ENCODE data around the gene CRB1. TPM values are rescaled to one million over a fixed set of nuclear protein-coding genes. Genes with fewer than 3 reads are reported as not detected.

The CRB1 gene
- total RNA-seq, 1 donor from 2014 or later, result not detected

- Mint-ChIP-seq H3K27me3 (ENCODE audit: low read depth, unreplicated experiment) (no peaks in the 10 kb centered on the region), H3K4me1 (ENCODE audit: low read depth, unreplicated experiment) (no peaks in the 10 kb centered on the region), H3K9me3 (ENCODE audit: unreplicated experiment) (no peaks in the 10 kb centered on the region), H3K27ac (ENCODE audit: unreplicated experiment) (no peak overlapping the region), H3K4me3 (ENCODE audit: unreplicated experiment) (no peak overlapping the region), H3K36me3 (ENCODE audit: low read depth, unreplicated experiment) (no peaks in the 10 kb centered on the region)
- Histone ChIP-seq H3K36me3 (ENCODE audit: insufficient read depth, low read length) (no peaks in the 10 kb centered on the region), H3K9ac (ENCODE audit: low read length) (no peak overlapping the region), H3K27me3 (ENCODE audit: insufficient read depth, low read length) (no peaks in the 10 kb centered on the region), H3K9me3 (ENCODE audit: insufficient read depth, low read depth, low read length) (no peaks in the 10 kb centered on the region), H3K4me3 (ENCODE audit: insufficient read depth, low read depth, low read length) (no peak overlapping the region), H3K27ac (ENCODE audit: low read depth, low read length) (no peak overlapping the region), H4K20me1 (ENCODE audit: insufficient read depth, low read length) (no peaks in the 10 kb centered on the region), H3K4me1 (ENCODE audit: insufficient read depth, low read length) (no peaks in the 10 kb centered on the region), H2AFZ (ENCODE audit: low read depth, low read length) (no peak overlapping the region), H3K79me2 (ENCODE audit: insufficient read depth, low read length) (no peaks in the 10 kb centered on the region), H3K4me2 (ENCODE audit: low read length) (no peak overlapping the region)
- DNase-seq (ENCODE audit: low read depth), result no peak
- TF ChIP-seq CTCF (IDR thresholded peaks at IDR 0.05; ENCODE audit: insufficient read depth, low read depth, low read length) (no peak), EZH2 (IDR thresholded peaks at IDR 0.05; ENCODE audit: insufficient read depth, low read length) (no peak)
- FAIRE-seq, result no peak
These were observed 185.5 kb downstream of the CRB1 start for GRCh38 chr1:197453376-197454058.

- no peak for FAIRE-seq
- H3K4me2 ChIP-seq (ENCODE audit: low read length), result no peak overlapping the region
- Mint-ChIP-seq H3K4me3 (ENCODE audit: unreplicated experiment) (no peak overlapping the region), H3K27ac (ENCODE audit: unreplicated experiment) (no peak overlapping the region), H3K27me3 (ENCODE audit: low read depth, unreplicated experiment) (no peaks in the 10 kb centered on the region), H3K9me3 (ENCODE audit: unreplicated experiment) (no peaks in the 10 kb centered on the region), H3K4me1 (ENCODE audit: low read depth, unreplicated experiment) (peaks cover 10% of the 10 kb centered on the region), H3K36me3 (ENCODE audit: low read depth, unreplicated experiment) (no peaks in the 10 kb centered on the region)
- H3K4me1 ChIP-seq (ENCODE audit: insufficient read depth, low read length), result peaks cover 7% of the 10 kb centered on the region
- H2AFZ ChIP-seq (ENCODE audit: low read depth, low read length), result no peak overlapping the region
- H3K4me3 ChIP-seq (ENCODE audit: insufficient read depth, low read depth, low read length), result no peak overlapping the region
- no peaks in the 10 kb centered on the region for H3K9me3 ChIP-seq (ENCODE audit: insufficient read depth, low read depth, low read length)
- H3K9ac ChIP-seq (ENCODE audit: low read length), result no peak overlapping the region
- H3K79me2 ChIP-seq (ENCODE audit: insufficient read depth, low read length), result no peaks in the 10 kb centered on the region
- no peaks in the 10 kb centered on the region for H4K20me1 ChIP-seq (ENCODE audit: insufficient read depth, low read length)
- no peak for DNase-seq (ENCODE audit: low read depth)
- H3K36me3 ChIP-seq (ENCODE audit: insufficient read depth, low read length), result no peaks in the 10 kb centered on the region
- TF ChIP-seq EZH2 (IDR thresholded peaks at IDR 0.05; ENCODE audit: insufficient read depth, low read length) (no peak), CTCF (IDR thresholded peaks at IDR 0.05; ENCODE audit: insufficient read depth, low read depth, low read length) (no peak)
- H3K27me3 ChIP-seq (ENCODE audit: insufficient read depth, low read length), result no peaks in the 10 kb centered on the region
- H3K27ac ChIP-seq (ENCODE audit: low read depth, low read length), result no peak overlapping the region
These were observed 194.5 kb downstream of the CRB1 start for GRCh38 chr1:197462539-197462938.

GRCh38 chr1:197463142-197463541, 195.1 kb downstream of the CRB1 start:
- H3K36me3 ChIP-seq (ENCODE audit: insufficient read depth, low read length), result no peaks in the 10 kb centered on the region
- H3K9ac ChIP-seq (ENCODE audit: low read length), result no peak overlapping the region
- TF ChIP-seq CTCF (IDR thresholded peaks at IDR 0.05; ENCODE audit: insufficient read depth, low read depth, low read length) (no peak), EZH2 (IDR thresholded peaks at IDR 0.05; ENCODE audit: insufficient read depth, low read length) (no peak)
- no peak overlapping the region for H3K4me3 ChIP-seq (ENCODE audit: insufficient read depth, low read depth, low read length)
- Mint-ChIP-seq H3K27me3 (ENCODE audit: low read depth, unreplicated experiment) (no peaks in the 10 kb centered on the region), H3K36me3 (ENCODE audit: low read depth, unreplicated experiment) (no peaks in the 10 kb centered on the region), H3K4me1 (ENCODE audit: low read depth, unreplicated experiment) (peaks cover 16% of the 10 kb centered on the region), H3K27ac (ENCODE audit: unreplicated experiment) (no peak overlapping the region), H3K4me3 (ENCODE audit: unreplicated experiment) (no peak overlapping the region), H3K9me3 (ENCODE audit: unreplicated experiment) (no peaks in the 10 kb centered on the region)
- H2AFZ ChIP-seq (ENCODE audit: low read depth, low read length), result no peak overlapping the region
- H3K27me3 ChIP-seq (ENCODE audit: insufficient read depth, low read length), result no peaks in the 10 kb centered on the region
- no peaks in the 10 kb centered on the region for H3K79me2 ChIP-seq (ENCODE audit: insufficient read depth, low read length)
- no peaks in the 10 kb centered on the region for H3K9me3 ChIP-seq (ENCODE audit: insufficient read depth, low read depth, low read length)
- H3K4me2 ChIP-seq (ENCODE audit: low read length), result no peak overlapping the region
- no peaks in the 10 kb centered on the region for H4K20me1 ChIP-seq (ENCODE audit: insufficient read depth, low read length)
- no peak overlapping the region for H3K27ac ChIP-seq (ENCODE audit: low read depth, low read length)
- H3K4me1 ChIP-seq (ENCODE audit: insufficient read depth, low read length), result peaks cover 10% of the 10 kb centered on the region
- no peak for DNase-seq (ENCODE audit: low read depth)
- FAIRE-seq, result no peak

All from astrocyte (in vitro differentiated cells and primary cell).